ENCODE data around the gene ZNF140.

ZNF140 gene

GRCh38 chr12:133080368-133081158 is at the start of gene ZNF140:
Gene ZNF140 (plus strand): TSS chr12:133080923. CDS start chr12:133081321, 398 bp downstream.
- peak; percentile 87 to 88 for DNase-seq (ENCODE audit: low read depth in 2 of 2)

GRCh38 chr12:133037207-133038005 is 43.3 kb upstream of the ZNF140 start, which contains the start of gene ZNF84:
Gene ZNF84 (plus strand): TSS chr12:133037509. CDS start chr12:133041468, 3,959 bp downstream.
- DNase-seq (ENCODE audit: low read depth in 2 of 2), result peak; percentile 93 to 94

- DNase-seq (ENCODE audit: low read depth in 2 of 2), result no peak
These were observed 42.5 kb upstream of the ZNF140 start for GRCh38 chr12:133038118-133038709.

- DNase-seq (ENCODE audit: low read depth in 2 of 2), result no peak
These were observed 34.0 kb upstream of the ZNF140 start for GRCh38 chr12:133046698-133047097.

- DNase-seq (ENCODE audit: low read depth in 2 of 2), result no peak
These were observed 23.3 kb upstream of the ZNF140 start for GRCh38 chr12:133057446-133057845.

- no peak for DNase-seq (ENCODE audit: low read depth in 2 of 2)
These were observed 22.3 kb upstream of the ZNF140 start for GRCh38 chr12:133058203-133059113.

GRCh38 chr12:133061954-133062353 is 18.8 kb upstream of the ZNF140 start:
- DNase-seq (ENCODE audit: low read depth in 2 of 2), result no peak

GRCh38 chr12:133063556-133063955 is 17.2 kb upstream of the ZNF140 start:
- no peak for DNase-seq (ENCODE audit: low read depth in 2 of 2)

- DNase-seq (ENCODE audit: low read depth in 2 of 2), result no peak
These were observed 6.9 kb upstream of the ZNF140 start for GRCh38 chr12:133073836-133074235.

GRCh38 chr12:133080026-133080367 is 726 bp upstream of the ZNF140 start:
- peak; percentile 88 to 90 for DNase-seq (ENCODE audit: low read depth in 2 of 2)

- DNase-seq (ENCODE audit: low read depth in 2 of 2), result no peak
These were observed 547 bp downstream of the ZNF140 start for GRCh38 chr12:133081159-133081780.

- no peak for DNase-seq (ENCODE audit: low read depth in 2 of 2)
These were observed 2.6 kb downstream of the ZNF140 start for GRCh38 chr12:133083345-133083744.

GRCh38 chr12:133105620-133106019 is 24.9 kb downstream of the ZNF140 start:
- DNase-seq (ENCODE audit: low read depth in 2 of 2), result no peak

GRCh38 chr12:133106253-133106652 is 25.5 kb downstream of the ZNF140 start:
- DNase-seq (ENCODE audit: low read depth in 2 of 2), result no peak

GRCh38 chr12:133107121-133107520 is 26.4 kb downstream of the ZNF140 start:
- no peak for DNase-seq (ENCODE audit: low read depth in 2 of 2)

GRCh38 chr12:133108150-133108549 is 27.4 kb downstream of the ZNF140 start:
- no peak for DNase-seq (ENCODE audit: low read depth in 2 of 2)

- DNase-seq (ENCODE audit: low read depth in 2 of 2), result no peak
These were observed 39.9 kb downstream of the ZNF140 start for GRCh38 chr12:133120385-133121191.

- no peak for DNase-seq (ENCODE audit: low read depth in 2 of 2)
These were observed 44.0 kb downstream of the ZNF140 start for GRCh38 chr12:133124674-133125073.

- DNase-seq (ENCODE audit: low read depth in 2 of 2), result no peak
These were observed 48.8 kb downstream of the ZNF140 start for GRCh38 chr12:133129368-133130037.

All from activated CD4-positive, alpha-beta T cell treated with anti-CD3 and anti-CD28 coated beads for 24 hours (primary cell).